Testis (tissue), 2 donors: ENCODE measurements around the gene THAP11.

Experiments
- POLR2A ChIP-seq: fragments of 450-650 bp; IDR thresholded peaks from one replicate; pipeline ENCODE4 v1.6.1; 2017; ENCODE audit warnings: antibody characterized with exemption, mild to moderate bottlenecking, moderate library complexity
- TF ChIP-seq, protein P1 (sequence below), 3 experiments: fragments of 450-650 bp in 2 of 3; fragments of 200-600 bp in 1 of 3; sonication (generic) in 1 of 3; IDR thresholded peaks; one replicate each; pipeline ENCODE4 v1.5.1; 2016 to 2019; ENCODE audit warnings: antibody characterized with exemption in 3 of 3, mild to moderate bottlenecking in 2 of 3, moderate library complexity in 1 of 3

DNA sequence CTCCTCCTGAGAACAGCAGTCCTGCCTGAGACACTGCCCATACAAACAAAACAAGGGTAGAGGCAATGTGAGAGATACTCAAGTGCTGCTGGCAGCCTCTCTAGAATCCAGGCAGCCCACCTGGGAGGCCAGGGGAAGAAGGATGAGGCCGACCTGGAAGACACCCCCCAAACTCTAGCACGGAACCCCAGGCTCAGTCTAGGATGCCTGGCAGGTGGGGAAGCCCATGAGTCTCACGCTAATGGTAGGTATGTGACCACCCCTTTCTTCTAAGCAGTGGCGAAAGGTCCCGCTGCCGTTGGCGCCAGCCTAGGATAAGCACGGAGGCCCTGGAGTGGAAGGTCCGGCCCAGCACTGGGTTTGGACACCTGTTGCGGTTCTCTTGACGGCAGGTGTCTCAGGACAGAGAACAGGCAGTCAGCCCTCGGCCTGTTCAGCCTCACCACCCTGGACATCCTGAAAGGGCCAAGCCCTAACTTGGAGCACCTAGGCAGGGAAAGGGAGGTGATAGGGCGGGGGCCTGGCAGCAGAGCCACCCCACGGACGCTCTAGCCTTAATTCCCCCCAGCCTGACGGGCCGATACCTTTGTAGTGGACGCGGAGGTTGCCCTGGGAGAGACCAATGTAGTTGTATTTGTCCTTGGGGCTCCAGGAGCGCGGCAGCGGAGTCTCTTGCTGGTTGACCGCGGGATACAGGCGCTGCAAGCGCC, 36.2 kb upstream of the THAP11 start:
- TF ChIP-seq, protein P1, sequence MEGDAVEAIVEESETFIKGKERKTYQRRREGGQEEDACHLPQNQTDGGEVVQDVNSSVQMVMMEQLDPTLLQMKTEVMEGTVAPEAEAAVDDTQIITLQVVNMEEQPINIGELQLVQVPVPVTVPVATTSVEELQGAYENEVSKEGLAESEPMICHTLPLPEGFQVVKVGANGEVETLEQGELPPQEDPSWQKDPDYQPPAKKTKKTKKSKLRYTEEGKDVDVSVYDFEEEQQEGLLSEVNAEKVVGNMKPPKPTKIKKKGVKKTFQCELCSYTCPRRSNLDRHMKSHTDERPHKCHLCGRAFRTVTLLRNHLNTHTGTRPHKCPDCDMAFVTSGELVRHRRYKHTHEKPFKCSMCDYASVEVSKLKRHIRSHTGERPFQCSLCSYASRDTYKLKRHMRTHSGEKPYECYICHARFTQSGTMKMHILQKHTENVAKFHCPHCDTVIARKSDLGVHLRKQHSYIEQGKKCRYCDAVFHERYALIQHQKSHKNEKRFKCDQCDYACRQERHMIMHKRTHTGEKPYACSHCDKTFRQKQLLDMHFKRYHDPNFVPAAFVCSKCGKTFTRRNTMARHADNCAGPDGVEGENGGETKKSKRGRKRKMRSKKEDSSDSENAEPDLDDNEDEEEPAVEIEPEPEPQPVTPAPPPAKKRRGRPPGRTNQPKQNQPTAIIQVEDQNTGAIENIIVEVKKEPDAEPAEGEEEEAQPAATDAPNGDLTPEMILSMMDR (IDR thresholded peaks at IDR 0.05), result no peak
- TF ChIP-seq POLR2A, result no peak
